ENCODE results near the gene CRX.

DNA sequence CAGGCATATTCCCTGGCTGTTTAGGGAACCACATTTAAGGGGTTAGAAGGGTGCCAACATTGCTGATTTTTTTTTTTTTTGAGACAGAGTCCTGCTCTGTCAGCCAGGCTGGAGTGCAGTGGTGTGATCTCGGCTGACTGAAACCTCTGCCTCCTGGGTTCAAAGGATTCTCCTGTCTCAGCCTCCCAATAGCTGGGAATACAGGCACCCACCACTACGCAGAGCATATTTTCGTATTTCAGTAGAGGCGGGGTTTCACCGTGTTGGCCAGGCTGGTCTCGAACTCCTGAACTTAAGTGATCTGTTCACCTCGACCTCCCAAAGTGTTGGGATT, 7.8 kb upstream of the CRX start:
- TF ChIP-seq POLR2A (IDR thresholded peaks at IDR 0.05) = no peak
- TF ChIP-seq, protein P1, sequence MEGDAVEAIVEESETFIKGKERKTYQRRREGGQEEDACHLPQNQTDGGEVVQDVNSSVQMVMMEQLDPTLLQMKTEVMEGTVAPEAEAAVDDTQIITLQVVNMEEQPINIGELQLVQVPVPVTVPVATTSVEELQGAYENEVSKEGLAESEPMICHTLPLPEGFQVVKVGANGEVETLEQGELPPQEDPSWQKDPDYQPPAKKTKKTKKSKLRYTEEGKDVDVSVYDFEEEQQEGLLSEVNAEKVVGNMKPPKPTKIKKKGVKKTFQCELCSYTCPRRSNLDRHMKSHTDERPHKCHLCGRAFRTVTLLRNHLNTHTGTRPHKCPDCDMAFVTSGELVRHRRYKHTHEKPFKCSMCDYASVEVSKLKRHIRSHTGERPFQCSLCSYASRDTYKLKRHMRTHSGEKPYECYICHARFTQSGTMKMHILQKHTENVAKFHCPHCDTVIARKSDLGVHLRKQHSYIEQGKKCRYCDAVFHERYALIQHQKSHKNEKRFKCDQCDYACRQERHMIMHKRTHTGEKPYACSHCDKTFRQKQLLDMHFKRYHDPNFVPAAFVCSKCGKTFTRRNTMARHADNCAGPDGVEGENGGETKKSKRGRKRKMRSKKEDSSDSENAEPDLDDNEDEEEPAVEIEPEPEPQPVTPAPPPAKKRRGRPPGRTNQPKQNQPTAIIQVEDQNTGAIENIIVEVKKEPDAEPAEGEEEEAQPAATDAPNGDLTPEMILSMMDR (IDR thresholded peaks at IDR 0.05) = no peak

All from ovary (tissue), 3 donors.